Embryonic facial prominence (tissue), 1 donor: ENCODE data around the gene TSPAN4.

Source experiments
- DNase-seq: peaks from one replicate; pipeline ENCODE4 v3.0.0-alpha.2; 2016; ENCODE audit errors: extremely low spot score

The TSPAN4 gene

GRCh38 chr11:888310-889212 lies 45.9 kb downstream of the TSPAN4 start:
- DNase-seq, result no peak

GRCh38 chr11:889257-889656 lies 46.6 kb downstream of the TSPAN4 start:
- no peak for DNase-seq

GRCh38 chr11:889687-890475 lies 47.2 kb downstream of the TSPAN4 start:
- DNase-seq, result no peak

GRCh38 chr11:890794-891540 lies 48.3 kb downstream of the TSPAN4 start:
- DNase-seq, result no peak

GRCh38 chr11:893008-893654 lies 50.5 kb downstream of the TSPAN4 start:
- no peak for DNase-seq

- no peak for DNase-seq
Measured at GRCh38 chr11:894575-895201, 52.0 kb downstream of the TSPAN4 start.

- no peak for DNase-seq
Measured at GRCh38 chr11:895331-896110, 52.9 kb downstream of the TSPAN4 start.

GRCh38 chr11:897253-898142 lies 54.8 kb downstream of the TSPAN4 start:
- DNase-seq, result no peak

- no peak for DNase-seq
Measured at GRCh38 chr11:898143-898511, 55.5 kb downstream of the TSPAN4 start.

GRCh38 chr11:898540-899190 lies 56.0 kb downstream of the TSPAN4 start:
- no peak for DNase-seq

GRCh38 chr11:899724-900123 lies 57.1 kb downstream of the TSPAN4 start:
- no peak for DNase-seq

- DNase-seq, result no peak
Measured at GRCh38 chr11:900545-900944, 57.9 kb downstream of the TSPAN4 start.

GRCh38 chr11:901452-902061 lies 58.9 kb downstream of the TSPAN4 start:
- DNase-seq, result no peak

GRCh38 chr11:904380-904779 lies 61.7 kb downstream of the TSPAN4 start:
- no peak for DNase-seq

- no peak for DNase-seq
Measured at GRCh38 chr11:905952-906351, 63.3 kb downstream of the TSPAN4 start.

- DNase-seq, result no peak
Measured at GRCh38 chr11:907668-908067, 65.0 kb downstream of the TSPAN4 start.

GRCh38 chr11:908273-908672 lies 65.6 kb downstream of the TSPAN4 start:
- DNase-seq, result no peak

- no peak for DNase-seq
Measured at GRCh38 chr11:909406-909805, 66.8 kb downstream of the TSPAN4 start.
